ENCODE data around the gene POU2AF1.

DNA sequence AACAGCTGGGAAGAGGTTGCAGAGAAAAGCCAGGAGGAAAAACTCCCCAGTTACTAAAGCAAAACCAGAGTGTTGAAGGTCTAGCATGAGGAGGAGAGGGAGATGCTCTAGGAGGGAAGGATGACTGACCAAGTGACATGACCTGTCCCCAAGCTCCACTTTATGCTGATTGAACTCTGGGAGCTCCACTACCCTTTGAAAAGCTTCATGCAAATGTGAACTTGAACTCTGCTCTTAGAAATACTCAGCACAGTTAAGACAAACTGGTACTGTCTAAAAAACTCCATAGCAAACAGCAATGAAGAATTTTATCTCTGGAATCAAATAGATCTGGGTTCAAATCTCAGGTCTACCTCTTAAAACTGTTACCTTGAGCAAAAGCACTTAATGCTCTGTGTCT is 14.5 kb upstream of the POU2AF1 start:
- TF ChIP-seq, protein P1, sequence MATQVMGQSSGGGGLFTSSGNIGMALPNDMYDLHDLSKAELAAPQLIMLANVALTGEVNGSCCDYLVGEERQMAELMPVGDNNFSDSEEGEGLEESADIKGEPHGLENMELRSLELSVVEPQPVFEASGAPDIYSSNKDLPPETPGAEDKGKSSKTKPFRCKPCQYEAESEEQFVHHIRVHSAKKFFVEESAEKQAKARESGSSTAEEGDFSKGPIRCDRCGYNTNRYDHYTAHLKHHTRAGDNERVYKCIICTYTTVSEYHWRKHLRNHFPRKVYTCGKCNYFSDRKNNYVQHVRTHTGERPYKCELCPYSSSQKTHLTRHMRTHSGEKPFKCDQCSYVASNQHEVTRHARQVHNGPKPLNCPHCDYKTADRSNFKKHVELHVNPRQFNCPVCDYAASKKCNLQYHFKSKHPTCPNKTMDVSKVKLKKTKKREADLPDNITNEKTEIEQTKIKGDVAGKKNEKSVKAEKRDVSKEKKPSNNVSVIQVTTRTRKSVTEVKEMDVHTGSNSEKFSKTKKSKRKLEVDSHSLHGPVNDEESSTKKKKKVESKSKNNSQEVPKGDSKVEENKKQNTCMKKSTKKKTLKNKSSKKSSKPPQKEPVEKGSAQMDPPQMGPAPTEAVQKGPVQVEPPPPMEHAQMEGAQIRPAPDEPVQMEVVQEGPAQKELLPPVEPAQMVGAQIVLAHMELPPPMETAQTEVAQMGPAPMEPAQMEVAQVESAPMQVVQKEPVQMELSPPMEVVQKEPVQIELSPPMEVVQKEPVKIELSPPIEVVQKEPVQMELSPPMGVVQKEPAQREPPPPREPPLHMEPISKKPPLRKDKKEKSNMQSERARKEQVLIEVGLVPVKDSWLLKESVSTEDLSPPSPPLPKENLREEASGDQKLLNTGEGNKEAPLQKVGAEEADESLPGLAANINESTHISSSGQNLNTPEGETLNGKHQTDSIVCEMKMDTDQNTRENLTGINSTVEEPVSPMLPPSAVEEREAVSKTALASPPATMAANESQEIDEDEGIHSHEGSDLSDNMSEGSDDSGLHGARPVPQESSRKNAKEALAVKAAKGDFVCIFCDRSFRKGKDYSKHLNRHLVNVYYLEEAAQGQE (IDR thresholded peaks at IDR 0.05), result no peak
- TF ChIP-seq CTCF (IDR thresholded peaks at IDR 0.05; ENCODE audit: low read depth, low read length, missing input control), result no peak
- TF ChIP-seq RAD21 (IDR thresholded peaks at IDR 0.05), result no peak
- TF ChIP-seq EGR1 (IDR thresholded peaks at IDR 0.05; ENCODE audit: low read depth in 2 of 2), result no peak

Measured in liver (tissue), 3 donors.